ENCODE results near the gene RBM34. TPM values are rescaled to one million over a fixed set of nuclear protein-coding genes. Genes with fewer than 3 reads are reported as not detected.

RBM34 gene
- total and polyA plus RNA-seq, 10 of the 15 experiments (the other 5 are each of a cell fraction or from before 2014, with no cell fraction given), result 46.4 to 132 (median 109) TPM

DNA sequence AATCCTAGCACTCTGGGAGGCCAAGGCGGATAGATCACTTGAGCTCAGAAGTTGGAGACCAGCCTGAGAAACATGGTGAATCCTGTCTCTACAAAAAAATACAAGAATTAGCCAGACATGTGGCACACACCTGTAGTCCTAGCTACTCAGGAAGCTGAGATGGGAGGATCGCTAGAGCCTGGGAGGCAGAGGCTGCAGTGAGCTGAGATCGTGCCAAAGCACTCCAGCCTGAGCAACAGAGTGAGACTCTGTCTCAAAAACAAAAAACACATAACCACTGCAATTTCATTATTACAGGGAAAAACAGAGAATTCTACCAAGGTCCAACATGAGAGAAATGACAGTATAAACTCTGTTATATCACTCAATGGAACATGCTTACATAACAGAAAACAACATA lies 28.0 kb downstream of the RBM34 start:
- H3K4me3 ChIP-seq, result no peak overlapping the region
- intact Hi-C loops (cut with micrococcal nuclease; ENCODE audit: unreplicated experiment), result no loop called here
- H3K27ac ChIP-seq (ENCODE audit: control insufficient read depth, insufficient read depth), result no peak overlapping the region
- FAIRE-seq (no peak), DNase-seq (ENCODE audit: low read depth, low spot score) (no peak), ATAC-seq (no peak)
- ChIA-PET CTCF (interaction anchor here (0.8 to 1.5 kb wide), 3 partner anchors 24 to 278 kb away, joined by 3 to 4 read pairs (median 3); no protein-coding TSS in a partner anchor), SMC1A (ENCODE audit: uncharacterized antibody, unreplicated experiment) (interaction anchor here (0.8 to 2.7 kb wide), 4 partner anchors 11 to 30 kb away, joined by 3 to 9 read pairs (median 3); no protein-coding TSS in a partner anchor), POLR2A (interaction anchor here (0.6 to 1.1 kb wide), 3 partner anchors 9 to 175 kb away, joined by 3 to 7 read pairs (median 4); no protein-coding TSS in a partner anchor), RAD21 (ENCODE audit: unreplicated experiment) (interaction anchor here (0.6 to 0.8 kb wide), 2 partner anchors 11 to 16 kb away, joined by 3 to 4 read pairs; no protein-coding TSS in a partner anchor)
- no peak overlapping the region for H3K4me2 ChIP-seq (ENCODE audit: control insufficient read depth, insufficient read depth)
- no TSS peak for BruUV-seq (replicated peaks)
- H3K9me3 ChIP-seq (replicated peaks; ENCODE audit: control insufficient read depth, insufficient read depth, low read length), result no peaks in the 10 kb centered on the region
- H4K20me1 ChIP-seq (ENCODE audit: control insufficient read depth, insufficient read depth), result no peaks in the 10 kb centered on the region
- no peak overlapping the region for H2AFZ ChIP-seq (ENCODE audit: control insufficient read depth, low read depth, low read length)
- TF ChIP-seq HDAC2 (IDR thresholded peaks at IDR 0.05) (no peak), DPF2 (IDR thresholded peaks at IDR 0.05) (no peak), MTA3 (IDR thresholded peaks at IDR 0.05; ENCODE audit: borderline replicate concordance, low read length) (no peak), CREM (IDR thresholded peaks at IDR 0.05; ENCODE audit: low read depth) (no peak), NFIC (IDR thresholded peaks at IDR 0.05; ENCODE audit: low read depth, low read length) (no peak), CREB1 (IDR thresholded peaks at IDR 0.05; ENCODE audit: low read depth) (no peak), CHD4 (IDR thresholded peaks at IDR 0.05) (no peak), MLLT1 (IDR thresholded peaks at IDR 0.05) (no peak), CHD1 (IDR thresholded peaks at IDR 0.05; ENCODE audit: low read depth, low read length) (no peak), SMARCA5 (IDR thresholded peaks at IDR 0.05) (no peak), KAT2A (conservative IDR thresholded peaks at IDR 0.05; ENCODE audit: control insufficient read depth, low read depth, low read length) (no peak), STAT1 (conservative IDR thresholded peaks at IDR 0.05) (no peak), USF1 (IDR thresholded peaks at IDR 0.05; ENCODE audit: borderline replicate concordance, extremely low read length, insufficient read depth, low read depth, low read length) (no peak), SREBF2 (IDR thresholded peaks at IDR 0.05; ENCODE audit: low read length) (no peak), TARDBP (IDR thresholded peaks at IDR 0.05; ENCODE audit: borderline replicate concordance) (no peak), ZNF24 (IDR thresholded peaks at IDR 0.05) (no peak), NR2F1 (conservative IDR thresholded peaks at IDR 0.05) (no peak)
- TF ChIP-seq, protein P1, sequence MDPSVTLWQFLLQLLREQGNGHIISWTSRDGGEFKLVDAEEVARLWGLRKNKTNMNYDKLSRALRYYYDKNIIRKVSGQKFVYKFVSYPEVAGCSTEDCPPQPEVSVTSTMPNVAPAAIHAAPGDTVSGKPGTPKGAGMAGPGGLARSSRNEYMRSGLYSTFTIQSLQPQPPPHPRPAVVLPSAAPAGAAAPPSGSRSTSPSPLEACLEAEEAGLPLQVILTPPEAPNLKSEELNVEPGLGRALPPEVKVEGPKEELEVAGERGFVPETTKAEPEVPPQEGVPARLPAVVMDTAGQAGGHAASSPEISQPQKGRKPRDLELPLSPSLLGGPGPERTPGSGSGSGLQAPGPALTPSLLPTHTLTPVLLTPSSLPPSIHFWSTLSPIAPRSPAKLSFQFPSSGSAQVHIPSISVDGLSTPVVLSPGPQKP (IDR thresholded peaks at IDR 0.05; ENCODE audit: low read depth, low read length), result no peak
- no peaks in the 10 kb centered on the region for H3K27me3 ChIP-seq (replicated peaks in 1 of 2; ENCODE audit: control insufficient read depth in 2 of 2, insufficient read depth in 2 of 2, low read length in 1 of 2)
- H3K36me3 ChIP-seq (ENCODE audit: control insufficient read depth in 2 of 2, insufficient read depth in 2 of 2, low read length in 1 of 2), result peaks cover 18 to 29% of the 10 kb centered on the region in 2 experiments
- 0 out of 2 replicates have a peak, but pooled peaks cover 3% of the 10 kb centered on the region for H3K4me1 ChIP-seq (ENCODE audit: control insufficient read depth, insufficient read depth, low read length)
- 93% methylated on average over 3 of the region's 3 CpGs for WGBS (ENCODE audit: insufficient coverage, insufficient replicate concordance, low lambda C conversion rate, missing lambda C conversion rate)
- in situ Hi-C loops (cut with MboI), result no loop called here
- H3K9ac ChIP-seq (ENCODE audit: control insufficient read depth, insufficient read depth, low read length), result no peak overlapping the region
- peaks cover 10% of the 10 kb centered on the region for H3K79me2 ChIP-seq (ENCODE audit: control insufficient read depth, insufficient read depth, low read length)

Measured in GM12878 (cell line).